Measurements from ENCODE around the gene DHX29. TPM values are rescaled to one million over a fixed set of nuclear protein-coding genes. Genes with fewer than 3 reads are reported as not detected.

DHX29 gene
- total RNA-seq, 2 experiments from 2014 or later, result 18.7 to 19.3 TPM

- Mint-ChIP-seq H3K4me3 (peak overlapping the region; percentile 51), H3K4me1 (peaks cover 40% of the 10 kb centered on the region), H3K36me3 (ENCODE audit: low read depth) (peaks cover 7% of the 10 kb centered on the region), H3K9me3 (no peaks in the 10 kb centered on the region), H3K27ac (peak overlapping the region; percentile 31), H3K27me3 (peaks cover 86% of the 10 kb centered on the region)
- POLR2A ChIA-PET, result no interaction called here
- peak; percentile 42 for DNase-seq
- CTCF ChIA-PET, result interaction anchor here (0.6 to 1.6 kb wide), 7 partner anchors 9 to 990 kb away, joined by 3 to 4 read pairs (median 4); partner anchors contain the start of gene CDC20B
These were observed 81.2 kb downstream of the DHX29 start for GRCh38 chr5:55226027-55226933.

DNA sequence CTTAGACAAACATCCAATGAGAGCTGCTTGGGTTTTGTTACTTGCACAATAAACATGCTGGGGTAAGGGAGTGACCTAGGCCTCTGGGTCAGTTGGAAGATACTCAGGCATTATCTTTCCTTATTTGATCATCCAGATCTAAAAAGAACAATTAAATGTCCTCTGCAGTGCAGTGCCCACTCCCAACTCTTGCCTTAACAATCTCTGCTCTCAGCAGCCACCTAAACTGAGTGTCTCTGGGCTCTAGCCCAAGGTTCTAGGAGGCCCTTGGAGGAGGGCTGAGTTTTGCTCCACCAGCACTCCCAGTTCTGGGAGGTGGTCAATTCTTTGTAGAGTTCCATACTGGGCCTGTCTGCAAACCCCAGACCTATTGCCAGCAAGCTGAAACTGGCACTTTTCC, 82.1 kb downstream of the DHX29 start:
- Mint-ChIP-seq H3K9me3 (no peaks in the 10 kb centered on the region), H3K4me1 (peaks cover 46% of the 10 kb centered on the region), H3K27ac (no peak overlapping the region), H3K36me3 (ENCODE audit: low read depth) (peaks cover 7% of the 10 kb centered on the region), H3K4me3 (no peak overlapping the region), H3K27me3 (peaks cover 86% of the 10 kb centered on the region)
- no peak for DNase-seq
- ChIA-PET CTCF (interaction anchor here (1.4 to 1.6 kb wide), 2 partner anchors 10 to 64 kb away, joined by 4 read pairs; no protein-coding TSS in a partner anchor), POLR2A (no interaction called here)

DNA sequence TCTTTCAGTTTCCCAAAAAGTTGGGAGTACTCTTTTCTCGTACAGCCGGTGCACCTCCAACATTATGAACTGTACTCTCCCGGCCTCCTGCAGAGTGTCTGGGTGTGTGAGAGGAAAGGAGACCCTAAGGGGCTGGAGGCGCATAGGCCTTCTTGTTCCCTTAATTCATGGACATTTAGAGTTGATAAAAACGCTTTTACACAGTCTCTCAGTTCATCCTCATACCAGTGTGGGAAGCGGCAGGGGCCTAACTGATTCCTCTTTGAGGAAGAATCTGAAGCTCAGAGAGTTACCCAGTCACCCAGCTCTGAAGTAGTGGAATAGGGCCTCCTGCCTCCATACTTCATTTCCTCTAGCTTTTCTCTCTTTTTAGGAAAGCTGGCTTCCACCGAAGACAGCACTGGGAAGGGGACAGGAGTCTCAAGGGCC, 83.7 kb downstream of the DHX29 start:
- Mint-ChIP-seq H3K9me3 (no peaks in the 10 kb centered on the region), H3K4me3 (no peak overlapping the region), H3K27me3 (peaks cover 86% of the 10 kb centered on the region), H3K27ac (no peak overlapping the region), H3K4me1 (peaks cover 48% of the 10 kb centered on the region), H3K36me3 (ENCODE audit: low read depth) (peaks cover 7% of the 10 kb centered on the region)
- DNase-seq, result no peak
- ChIA-PET POLR2A (no interaction called here), CTCF (interaction anchor here (0.7 to 1.4 kb wide), 3 partner anchors 9 to 185 kb away, joined by 3 to 8 read pairs (median 3); partner anchors contain the start of gene CCNO)

DNA sequence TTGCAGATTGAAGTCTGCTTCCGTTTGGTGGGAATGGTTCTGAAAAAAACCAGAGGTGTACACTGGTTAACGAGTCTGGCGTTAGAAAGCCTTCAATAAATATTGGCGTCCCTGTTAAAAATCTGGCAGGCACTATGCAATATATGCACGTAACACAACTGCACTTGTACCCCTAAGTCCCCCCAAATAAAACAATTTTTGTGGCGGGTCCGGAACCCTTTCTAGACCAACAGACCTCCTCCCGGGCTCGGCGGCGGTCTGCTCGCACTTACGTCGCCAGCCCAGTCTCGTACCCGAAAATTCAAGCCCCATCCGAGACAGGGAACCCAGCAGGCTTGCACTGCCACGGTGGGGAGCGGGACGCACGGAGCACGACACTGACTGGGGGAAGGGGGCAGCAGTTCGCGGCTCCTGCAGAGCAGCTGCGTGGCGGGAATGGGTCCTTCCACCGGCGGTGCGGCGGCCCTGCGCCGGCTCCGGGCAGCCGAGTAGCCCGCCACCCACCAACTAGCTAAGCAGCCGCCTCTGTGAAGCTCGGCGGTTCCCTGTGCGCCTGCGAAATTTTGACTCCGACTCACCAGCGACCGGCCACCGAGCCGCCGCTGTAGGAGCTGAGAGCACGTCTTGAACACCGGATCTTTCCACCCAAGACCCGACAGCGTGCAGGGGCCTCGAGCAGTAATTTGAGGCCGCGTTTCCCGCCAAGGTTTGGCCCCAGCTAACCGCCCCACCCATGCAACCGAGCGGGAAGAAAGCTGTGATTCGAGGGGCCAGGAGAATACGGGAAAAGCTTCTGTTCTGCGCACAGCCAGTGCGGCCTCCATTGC, 84.3 kb downstream of the DHX29 start:
- CTCF ChIA-PET, result interaction anchor here (0.7 to 1.4 kb wide), 3 partner anchors 8 to 185 kb away, joined by 3 to 8 read pairs (median 3); partner anchors contain the start of gene CCNO
- POLR2A ChIA-PET, result no interaction called here
- Mint-ChIP-seq H3K9me3 (no peaks in the 10 kb centered on the region), H3K36me3 (ENCODE audit: low read depth) (peaks cover 6% of the 10 kb centered on the region), H3K4me1 (peaks cover 48% of the 10 kb centered on the region), H3K27ac (peak overlapping the region; percentile 13), H3K4me3 (no peak overlapping the region), H3K27me3 (peaks cover 83% of the 10 kb centered on the region)
- no peak for DNase-seq

DNA sequence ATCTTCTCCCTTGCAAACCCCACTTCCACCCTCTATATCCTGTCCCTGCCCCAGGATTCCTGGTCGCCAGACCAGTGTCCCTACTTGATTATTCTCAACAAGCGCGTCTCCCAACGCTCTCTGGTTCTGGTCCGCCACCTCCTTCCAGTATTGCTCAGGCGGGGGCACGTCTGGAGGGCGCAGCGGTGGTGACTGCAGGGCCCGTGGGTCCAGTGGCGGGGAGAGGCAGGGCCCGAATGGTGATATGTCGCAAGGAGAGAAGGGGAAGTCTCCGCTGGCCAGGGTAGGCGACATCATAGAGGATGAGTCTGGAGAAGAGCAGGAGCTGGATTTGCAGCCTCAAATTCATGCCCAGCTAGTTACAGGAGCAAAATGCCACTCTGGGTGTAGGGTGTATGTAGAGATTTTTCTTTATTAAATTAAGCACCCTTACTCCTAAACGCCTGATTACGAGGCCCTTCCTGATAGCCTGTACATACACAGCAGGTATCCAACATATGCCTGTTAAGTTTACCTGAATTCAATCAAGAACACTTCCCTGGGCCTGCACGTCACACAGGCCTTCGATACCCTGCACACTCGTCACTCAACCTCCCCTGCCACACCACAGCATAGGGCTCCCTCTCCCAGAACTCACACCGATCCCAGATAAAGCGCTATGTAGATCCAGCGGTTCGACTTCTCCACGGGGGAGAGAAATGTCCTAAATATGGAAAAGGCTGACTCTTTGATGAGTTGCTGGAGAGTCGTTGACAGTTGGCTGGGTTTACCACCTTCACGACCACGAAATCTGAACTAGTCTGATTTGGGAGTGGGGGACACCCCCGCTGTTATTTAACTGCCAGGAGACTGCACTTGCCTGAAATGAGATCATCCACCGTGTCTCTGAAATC, 85.2 kb downstream of the DHX29 start:
- CTCF ChIA-PET, result interaction anchor here (2.9 kb wide), 1 partner anchor 10 kb away, joined by 16 read pairs; the partner anchor contains the start of gene CCNO
- no peak for DNase-seq
- Mint-ChIP-seq H3K4me3 (peak overlapping the region; percentile 5), H3K36me3 (ENCODE audit: low read depth) (peaks cover 6% of the 10 kb centered on the region), H3K27ac (peak overlapping the region; percentile 13), H3K9me3 (no peaks in the 10 kb centered on the region), H3K27me3 (peaks cover 80% of the 10 kb centered on the region), H3K4me1 (peaks cover 40% of the 10 kb centered on the region)
- POLR2A ChIA-PET, result no interaction called here

DNA sequence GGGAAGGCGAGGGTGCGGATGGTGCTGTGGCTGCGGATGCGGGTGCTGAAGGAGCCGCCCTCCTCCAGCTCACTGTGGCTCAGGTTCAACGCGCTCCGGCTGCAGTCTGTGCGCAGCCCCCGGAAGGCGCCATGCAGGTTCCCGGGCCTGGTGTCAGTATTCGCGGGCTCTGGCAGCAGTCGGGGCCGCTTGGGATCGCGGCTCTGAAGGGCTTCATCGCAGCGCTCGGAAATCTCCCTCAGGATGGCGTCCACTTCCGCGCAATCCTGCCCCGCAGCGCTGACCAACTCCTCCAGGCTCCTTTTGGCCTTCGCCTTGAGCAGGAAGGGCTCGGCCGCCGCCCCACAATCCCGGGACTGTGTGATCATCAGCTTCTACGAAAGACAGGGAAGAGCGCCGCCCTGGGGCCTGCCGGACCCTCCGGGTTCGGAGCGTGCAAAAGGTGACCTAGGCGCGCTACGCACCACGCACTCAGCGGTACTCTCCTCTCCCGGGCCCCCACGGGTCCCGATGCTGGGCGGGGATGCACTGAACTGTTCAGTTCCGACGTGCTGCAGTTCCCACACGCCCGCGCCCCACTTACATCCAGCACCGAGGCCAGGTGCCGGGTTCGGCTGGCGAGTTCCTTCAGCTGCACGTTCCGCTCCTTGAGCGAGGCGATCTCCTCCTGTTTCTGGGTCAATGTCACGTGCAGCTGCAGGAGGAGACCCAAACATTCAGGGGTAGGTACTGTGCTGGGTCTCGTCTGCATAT, 86.9 kb downstream of the DHX29 start:
- ChIA-PET POLR2A (no interaction called here), CTCF (interaction anchor here (0.6 to 2.9 kb wide), 4 partner anchors 9 to 339 kb away, joined by 3 to 16 read pairs (median 4); partner anchors contain the start of gene CCNO)
- no peak for DNase-seq
- no peak overlapping the region for H3K27ac Mint-ChIP-seq
- H3K36me3 Mint-ChIP-seq (ENCODE audit: low read depth), result peaks cover 6% of the 10 kb centered on the region
- H3K27me3 Mint-ChIP-seq, result peaks cover 75% of the 10 kb centered on the region
- peak overlapping the region; percentile 26 for H3K4me3 Mint-ChIP-seq
- no peaks in the 10 kb centered on the region for H3K9me3 Mint-ChIP-seq
- H3K4me1 Mint-ChIP-seq, result peaks cover 33% of the 10 kb centered on the region

- no peak overlapping the region for H3K4me3 Mint-ChIP-seq
- CTCF ChIA-PET, result interaction anchor here (0.6 to 2.9 kb wide), 2 partner anchors 12 to 340 kb away, joined by 4 to 16 read pairs; partner anchors contain the start of gene CCNO
These were observed 87.7 kb downstream of the DHX29 start for GRCh38 chr5:55219770-55220169.

DNA sequence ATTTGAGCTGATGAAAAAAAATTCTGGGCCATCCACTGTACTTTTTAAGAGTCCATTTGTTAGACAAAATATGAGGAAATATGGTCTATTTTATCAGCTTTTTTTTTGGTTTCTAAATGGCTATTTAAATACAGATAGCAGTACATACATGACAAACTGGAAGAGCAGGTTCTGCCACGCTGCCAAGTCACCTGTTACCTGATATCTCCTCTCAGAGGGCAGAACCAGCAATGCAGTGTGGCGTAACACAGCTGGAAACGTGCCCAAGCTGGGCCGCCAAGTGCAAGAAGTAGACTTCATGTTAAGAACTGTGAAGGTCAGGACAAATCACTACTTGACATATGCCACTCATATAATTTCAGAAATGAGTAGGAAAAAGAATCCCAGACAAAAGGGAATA, 88.5 kb downstream of the DHX29 start:
- H3K27me3 Mint-ChIP-seq, result peaks cover 67% of the 10 kb centered on the region
- H3K9me3 Mint-ChIP-seq, result no peaks in the 10 kb centered on the region
- H3K4me3 Mint-ChIP-seq, result no peak overlapping the region
- H3K27ac Mint-ChIP-seq, result no peak overlapping the region
- H3K36me3 Mint-ChIP-seq (ENCODE audit: low read depth), result peaks cover 6% of the 10 kb centered on the region
- no peak for DNase-seq
- CTCF ChIA-PET, result interaction anchor here (0.6 kb wide), 1 partner anchor 118 kb away, joined by 4 read pairs; no protein-coding TSS in a partner anchor
- POLR2A ChIA-PET, result no interaction called here
- H3K4me1 Mint-ChIP-seq, result peaks cover 31% of the 10 kb centered on the region

More at GRCh38 chr5:55219770-55220169, 87.7 kb downstream of the DHX29 start:
- Mint-ChIP-seq H3K27ac (no peak overlapping the region), H3K36me3 (ENCODE audit: low read depth) (peaks cover 6% of the 10 kb centered on the region), H3K4me1 (peaks cover 32% of the 10 kb centered on the region), H3K27me3 (peaks cover 70% of the 10 kb centered on the region), H3K9me3 (no peaks in the 10 kb centered on the region)
- POLR2A ChIA-PET, result no interaction called here
- no peak for DNase-seq

- ChIA-PET POLR2A (no interaction called here), CTCF (interaction anchor here (1.1 kb wide), 1 partner anchor 267 kb away, joined by 3 read pairs; no protein-coding TSS in a partner anchor)
- Mint-ChIP-seq H3K4me1 (peaks cover 1% of the 10 kb centered on the region), H3K9me3 (no peaks in the 10 kb centered on the region), H3K27ac (no peak overlapping the region), H3K36me3 (ENCODE audit: low read depth) (no peaks in the 10 kb centered on the region), H3K27me3 (peaks cover 30% of the 10 kb centered on the region), H3K4me3 (no peak overlapping the region)
- no peak for DNase-seq
These were observed 96.2 kb downstream of the DHX29 start for GRCh38 chr5:55211184-55211874.

Data from activated CD4-positive, alpha-beta T cell treated with anti-CD3 and anti-CD28 coated beads, Interleukin-2, amount 10 ng/mL, durations not matched to agents 7 days and 5 days (primary cell).